HG02763 (cell line): ENCODE measurements around the gene SORBS2.

Experiments used
- ATAC-seq: cut with Tn5 transposase; IDR thresholded peaks from one replicate; pipeline ENCODE4 v1.9.1; 2021; ENCODE audit warnings: mild to moderate bottlenecking, moderate library complexity; ENCODE audit not compliant: unreplicated experiment

Gene SORBS2

DNA sequence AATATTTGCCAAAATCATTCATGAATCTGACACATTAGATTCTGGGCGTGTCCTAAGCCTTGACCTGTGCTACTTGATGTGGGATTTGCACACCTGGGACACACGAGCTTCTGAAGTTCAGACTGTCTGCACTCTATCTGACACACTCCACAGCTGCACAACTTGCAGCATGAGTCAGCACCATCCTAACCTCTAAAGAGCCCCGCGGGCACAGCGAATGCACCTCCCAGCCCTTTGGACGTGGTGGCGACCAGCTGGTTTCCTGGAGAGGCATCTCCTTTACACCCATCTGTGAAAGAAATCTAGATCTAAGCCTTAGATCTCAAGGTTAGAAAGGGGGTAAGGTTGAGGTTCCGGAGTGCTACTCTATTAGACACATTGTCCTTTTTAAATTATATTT, 69.2 kb downstream of the SORBS2 start:
- peak; percentile 49 for ATAC-seq

DNA sequence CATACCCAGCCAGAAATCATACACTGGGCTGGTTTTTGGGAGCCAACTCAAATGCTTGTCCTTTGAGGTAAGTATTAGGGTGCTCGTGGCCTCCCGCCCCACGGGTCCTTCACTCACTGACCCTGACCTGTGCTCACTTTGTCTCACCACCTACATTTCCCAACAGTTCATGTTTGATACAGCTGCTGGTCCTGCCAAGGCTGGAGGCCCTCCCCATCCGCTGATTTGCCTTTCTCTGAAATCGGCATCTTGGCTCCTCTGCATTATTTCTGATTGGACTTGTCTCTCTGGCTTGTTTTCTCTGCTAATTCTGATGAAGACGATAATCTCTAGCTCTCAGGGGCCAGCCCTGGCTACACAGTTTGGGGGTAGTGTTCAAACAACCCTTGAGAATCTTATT, 70.2 kb downstream of the SORBS2 start:
- no peak for ATAC-seq

DNA sequence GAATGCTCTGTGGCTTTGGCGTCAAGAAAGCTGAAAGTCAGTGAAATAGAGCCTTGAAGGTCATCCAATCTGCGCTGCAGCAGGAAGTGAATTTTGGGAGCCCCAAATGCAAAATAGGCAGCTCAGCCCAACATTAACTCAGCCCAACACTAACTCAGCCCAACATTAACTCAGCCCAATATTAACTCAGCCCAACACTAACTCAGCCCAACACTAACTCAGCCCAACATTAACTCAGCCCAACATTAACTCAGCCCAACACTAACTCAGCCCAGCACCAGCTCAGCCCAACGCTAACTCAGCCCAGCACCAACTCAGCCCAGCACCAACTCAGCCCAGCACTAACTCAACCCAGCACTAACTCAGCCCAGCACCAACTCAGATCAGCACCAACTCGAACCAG, 71.5 kb downstream of the SORBS2 start:
- no peak for ATAC-seq

DNA sequence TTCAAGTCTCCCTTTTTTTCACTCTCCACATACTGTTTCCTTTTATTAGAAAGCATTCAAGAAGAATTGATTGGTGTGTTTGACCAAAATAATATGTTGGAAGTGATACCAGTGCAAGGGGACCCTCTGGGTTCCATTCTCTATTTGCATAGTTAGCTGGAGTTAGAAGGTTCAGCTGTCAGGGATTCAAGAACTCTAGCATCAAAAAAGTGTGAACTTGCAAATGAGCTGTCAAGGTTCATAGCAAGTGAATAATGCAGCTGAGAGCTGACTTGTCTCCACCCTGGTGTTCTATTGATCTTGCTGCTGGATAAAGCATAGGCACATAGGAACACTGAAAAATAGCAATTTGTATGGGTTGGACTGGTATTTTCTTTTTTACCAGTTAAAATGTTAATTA, 73.2 kb downstream of the SORBS2 start:
- ATAC-seq: no peak

DNA sequence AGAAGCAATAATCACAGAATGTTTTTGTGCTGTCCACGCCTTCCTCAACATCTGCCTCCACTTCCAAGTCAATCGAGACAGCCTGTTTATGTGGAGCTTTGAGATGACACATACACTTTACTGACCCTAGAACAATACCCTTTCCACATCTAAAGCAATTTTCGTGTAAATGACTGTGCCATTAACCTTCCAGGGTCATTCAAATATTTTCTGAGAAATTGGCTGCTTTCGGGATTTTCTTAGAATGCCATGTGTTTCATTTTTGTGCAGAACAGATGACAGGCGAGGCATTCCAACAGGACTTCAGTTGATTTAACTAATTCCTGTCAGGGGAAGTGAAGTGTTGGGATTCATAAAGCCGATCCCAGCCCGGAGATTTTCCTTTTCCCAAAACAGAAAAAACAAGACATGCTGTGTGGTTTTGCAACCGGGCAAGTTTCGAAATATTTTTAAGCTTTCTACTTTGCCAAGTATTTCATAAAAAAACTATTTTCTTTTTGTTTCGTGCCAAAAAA, 73.9 kb downstream of the SORBS2 start:
- no peak for ATAC-seq

DNA sequence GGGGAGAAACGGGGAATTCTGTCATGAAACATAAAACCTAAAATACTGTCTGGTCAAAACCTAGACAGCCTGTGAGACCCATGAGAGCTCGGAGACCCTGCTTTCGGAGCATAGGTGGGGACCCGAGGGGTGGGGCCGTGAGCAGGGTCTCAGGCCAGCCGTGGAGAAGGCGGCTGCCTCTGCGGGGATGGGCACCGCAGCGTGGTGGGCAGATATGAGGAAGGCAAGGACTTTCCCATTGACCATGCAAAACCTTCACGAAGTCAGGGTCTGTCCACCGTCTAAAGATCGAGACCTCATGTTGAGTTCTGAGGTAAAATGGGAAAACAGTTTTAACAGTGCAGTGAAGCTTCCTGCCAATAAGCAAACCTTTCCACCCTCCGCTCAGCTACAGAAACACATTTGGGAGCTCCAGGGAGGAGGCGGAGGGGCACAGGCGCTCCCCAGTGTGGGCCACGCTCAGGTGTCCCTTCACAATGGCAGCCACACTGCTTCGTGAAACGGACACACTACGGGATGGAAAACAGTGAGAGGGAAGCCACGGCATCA, 74.4 kb downstream of the SORBS2 start:
- no peak for ATAC-seq

DNA sequence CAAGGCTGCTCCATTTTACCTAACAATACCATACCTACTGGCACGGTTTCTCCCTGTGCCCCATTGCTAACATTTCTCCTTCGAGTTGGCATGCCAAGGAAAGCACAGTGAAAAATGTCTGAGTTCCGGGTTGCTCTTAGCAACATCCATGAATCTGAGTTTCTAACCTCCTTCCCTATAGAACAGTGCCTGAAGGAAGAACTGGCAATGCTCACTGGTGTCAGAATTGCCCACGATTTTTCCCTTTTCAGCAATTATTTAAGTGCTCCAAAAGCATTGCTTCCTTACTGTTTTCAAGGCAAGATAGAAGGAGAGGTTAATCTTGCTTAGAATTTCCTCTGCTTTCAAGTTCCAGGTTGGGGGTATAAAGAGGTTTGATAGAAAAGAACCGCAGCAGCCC, 75.1 kb downstream of the SORBS2 start:
- ATAC-seq: no peak

DNA sequence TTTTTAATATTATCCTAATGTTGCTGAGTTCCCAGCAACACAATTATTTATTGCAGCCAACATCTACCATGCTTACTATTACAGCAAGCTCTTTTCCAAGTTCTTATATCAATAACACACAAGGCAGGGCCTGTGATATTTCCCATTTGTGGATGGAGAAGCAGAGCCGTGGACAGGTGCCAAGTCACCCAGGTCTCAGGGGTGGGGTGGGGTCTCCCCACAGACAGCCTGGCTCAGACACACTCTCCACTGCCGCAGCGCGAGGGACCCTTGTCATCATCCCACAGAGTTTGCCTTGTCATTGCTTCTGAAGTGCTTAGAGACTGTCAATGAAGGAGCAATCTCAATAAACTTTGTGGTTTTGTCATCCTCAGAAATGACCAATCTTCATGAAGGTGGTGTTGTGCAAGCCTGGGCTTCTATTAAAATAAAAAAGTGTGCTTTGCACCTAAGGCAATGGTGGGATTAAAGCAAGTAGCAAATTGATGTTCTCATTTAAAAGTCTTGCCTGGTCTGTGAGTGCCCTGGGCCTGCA, 76.1 kb downstream of the SORBS2 start:
- ATAC-seq: no peak

DNA sequence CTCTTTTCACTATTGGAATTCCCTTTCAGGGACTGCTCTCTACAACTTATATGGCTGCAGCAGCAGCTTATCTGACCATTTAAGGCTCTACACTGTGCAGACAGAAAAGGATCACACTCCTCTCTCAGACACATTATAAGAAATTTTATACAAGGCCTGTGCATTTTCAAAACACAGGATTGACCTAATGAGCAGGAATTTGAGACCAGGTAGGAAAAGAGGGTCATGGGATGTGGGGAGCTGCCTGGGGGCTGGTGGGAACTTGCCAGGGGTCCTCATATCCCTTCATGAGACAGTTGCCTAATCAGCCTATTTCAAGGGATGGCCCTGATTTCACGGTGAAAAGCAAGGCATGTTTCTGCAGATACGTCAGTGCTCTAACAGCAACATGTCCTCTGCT, 77.1 kb downstream of the SORBS2 start:
- no peak for ATAC-seq

DNA sequence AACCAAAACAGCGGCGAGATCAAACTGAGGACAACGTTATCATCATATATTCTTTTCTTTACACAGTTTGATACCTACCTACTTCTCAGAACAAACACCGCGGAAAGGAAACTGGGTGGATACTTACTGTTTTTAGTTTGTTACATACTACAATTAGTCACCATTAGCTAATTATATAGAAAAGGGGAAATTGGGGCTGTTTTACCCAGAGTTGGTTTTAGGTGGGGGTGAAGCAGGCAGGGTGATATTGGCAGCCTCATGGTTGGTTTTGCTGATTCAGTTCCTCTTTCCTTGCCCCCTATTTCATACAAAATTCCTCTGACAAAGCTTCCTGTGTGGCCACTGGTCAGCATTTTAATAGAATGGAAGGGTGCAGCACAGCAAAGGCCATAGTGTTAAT, 77.8 kb downstream of the SORBS2 start:
- peak; percentile 55 for ATAC-seq

DNA sequence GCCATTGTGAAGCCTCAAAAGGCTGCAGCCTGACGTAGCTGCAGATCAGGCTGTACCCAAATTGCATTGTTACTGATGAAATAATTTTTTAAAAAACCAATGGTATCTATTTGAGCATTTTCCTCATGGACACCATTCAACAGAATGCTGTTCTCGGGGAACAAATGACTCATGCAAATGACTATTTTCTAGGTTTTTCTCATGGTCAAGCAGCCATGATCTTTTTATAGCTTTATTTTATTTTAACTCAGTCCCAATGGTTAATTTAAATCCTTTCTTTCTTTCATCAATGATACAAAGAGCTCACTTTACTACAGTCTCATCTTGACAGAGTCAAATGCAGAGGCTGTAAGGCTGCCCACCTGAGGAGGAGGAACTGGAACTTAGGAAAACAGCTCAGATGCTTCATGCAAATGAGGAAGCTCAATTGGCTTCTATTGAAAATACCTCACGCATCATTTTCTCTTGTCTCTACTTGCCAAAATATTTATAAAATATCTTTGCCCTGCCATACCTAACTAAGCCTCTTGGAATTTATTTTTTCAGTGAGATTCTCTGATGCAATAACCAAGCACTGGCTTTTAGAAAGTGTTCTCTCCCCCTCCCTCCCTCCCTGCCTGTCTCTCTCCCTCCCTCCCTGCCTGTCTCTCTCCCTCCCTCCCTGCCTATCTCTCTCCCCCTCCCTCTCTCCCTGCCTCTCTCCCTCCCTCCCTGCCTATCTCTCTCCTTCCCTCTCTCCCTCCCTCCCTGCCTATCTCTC, 81.0 kb downstream of the SORBS2 start:
- ATAC-seq: peak; percentile 63

DNA sequence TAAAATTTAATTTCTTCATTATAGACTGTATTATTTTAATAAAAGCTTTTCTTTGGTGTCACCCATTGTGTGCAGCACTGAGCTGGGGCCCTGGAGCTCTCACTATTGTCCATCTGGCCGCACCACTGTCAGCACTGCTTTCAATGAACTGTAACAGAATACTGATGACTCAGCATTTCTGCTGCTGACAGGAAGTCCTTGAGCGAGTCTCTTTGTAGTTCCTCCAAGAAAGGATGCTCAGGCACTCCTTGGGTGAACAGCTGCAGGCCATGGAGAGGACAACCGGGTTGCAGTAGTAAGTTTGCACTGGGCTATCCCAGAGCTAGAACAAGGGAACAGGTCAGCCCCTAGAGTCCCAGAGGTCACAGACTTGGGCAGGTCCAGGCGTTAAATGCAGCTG, 81.6 kb downstream of the SORBS2 start:
- peak; percentile 31 for ATAC-seq

DNA sequence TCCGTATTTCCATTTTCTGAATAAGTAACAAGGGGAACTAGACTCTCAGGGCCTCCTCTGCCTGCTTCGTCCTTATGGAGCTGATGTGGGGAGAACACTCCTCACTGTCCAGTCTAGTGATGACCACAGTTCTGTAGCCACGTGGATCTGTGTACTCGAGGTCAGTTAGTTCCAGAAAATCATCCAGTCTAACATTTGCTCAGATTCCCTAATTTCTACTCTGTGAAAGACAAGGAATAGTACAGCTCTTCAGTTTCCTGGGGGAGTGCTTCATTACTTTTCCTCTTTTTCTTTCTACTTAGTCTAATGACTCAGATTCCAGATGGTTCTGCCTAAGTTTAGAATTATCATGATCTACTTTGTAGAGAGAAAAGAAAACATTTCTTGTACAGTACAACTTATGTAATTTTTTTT, 82.6 kb downstream of the SORBS2 start:
- ATAC-seq: no peak

DNA sequence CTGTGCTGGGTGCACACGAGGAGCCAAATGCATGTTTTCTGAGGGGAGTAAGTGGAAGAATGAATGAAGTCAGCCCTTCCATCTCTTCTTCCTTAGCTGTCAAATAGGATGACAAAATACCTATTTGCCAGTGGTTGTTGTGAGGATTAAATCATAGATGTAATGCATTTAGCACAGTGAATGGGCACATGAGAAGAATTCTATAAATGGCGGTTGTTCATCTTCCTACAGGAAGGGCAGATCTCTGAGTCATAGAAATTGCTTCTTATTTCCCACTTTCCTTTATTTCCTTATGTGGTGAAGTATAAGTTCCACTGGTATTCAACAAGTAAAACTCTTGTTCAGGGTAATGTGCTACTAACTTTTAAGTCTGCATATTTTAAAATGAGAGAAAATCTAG, 83.1 kb downstream of the SORBS2 start:
- ATAC-seq: no peak

DNA sequence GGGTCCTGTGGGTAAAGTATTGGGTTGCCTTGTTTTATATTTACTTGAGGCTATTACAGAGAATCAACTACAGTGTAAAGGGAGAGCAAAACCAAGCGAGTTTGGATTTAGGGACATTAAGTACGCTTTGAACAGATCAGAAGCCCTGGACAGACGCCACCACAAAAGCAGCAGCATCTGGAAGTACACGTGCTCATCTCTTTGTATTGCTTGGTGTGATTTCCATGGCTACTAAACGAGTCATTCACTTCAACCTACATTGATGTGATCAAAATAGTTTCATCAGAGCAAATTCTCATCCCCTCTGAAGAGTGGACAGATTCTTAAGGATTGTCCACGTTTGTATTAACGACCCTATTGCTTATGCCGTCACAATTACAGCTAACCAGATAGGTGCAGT, 85.1 kb downstream of the SORBS2 start:
- ATAC-seq: no peak

DNA sequence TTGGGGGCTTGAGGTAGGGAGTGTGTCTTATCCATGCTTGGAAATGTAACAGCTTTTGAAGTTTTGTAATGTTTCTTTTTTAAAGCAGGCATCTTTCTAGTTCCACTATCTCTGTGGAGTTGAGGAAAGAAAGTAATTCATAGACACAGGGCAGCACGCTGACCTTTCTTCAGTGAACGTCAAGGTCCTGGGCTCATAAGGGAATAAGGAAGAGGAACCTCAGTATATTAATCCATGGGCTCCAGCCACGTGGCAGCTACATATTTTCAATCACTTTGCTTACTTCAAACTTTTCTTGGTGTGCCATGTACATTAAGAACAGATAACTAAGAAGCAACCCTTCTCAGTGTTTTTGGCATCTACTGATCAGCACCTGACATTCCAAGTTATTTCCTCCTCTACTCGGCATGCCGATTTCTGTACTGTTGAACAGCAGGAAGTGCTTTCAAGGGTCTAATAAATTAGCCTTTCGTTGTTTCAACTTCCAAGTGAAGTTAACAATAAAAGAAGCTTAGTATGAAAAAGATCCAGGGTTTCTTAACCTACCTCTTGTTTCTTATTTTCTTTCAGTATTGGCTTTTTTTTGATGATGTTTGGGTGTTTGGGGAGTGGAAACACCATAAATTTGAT, 88.2 kb downstream of the SORBS2 start:
- ATAC-seq: no peak

DNA sequence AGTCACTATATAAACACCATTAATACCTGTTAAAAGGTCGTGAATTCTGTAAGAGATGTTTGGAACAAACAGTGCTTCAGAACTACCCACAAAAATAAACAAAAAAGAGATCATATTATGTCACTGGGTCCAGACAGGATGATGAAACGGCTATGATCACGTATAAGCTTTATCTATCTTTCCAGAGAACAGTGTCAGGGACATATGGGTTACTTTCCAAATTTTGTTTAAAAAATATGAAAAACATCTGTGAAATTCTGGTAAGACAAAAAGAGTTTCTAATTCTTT, 90.0 kb downstream of the SORBS2 start:
- ATAC-seq: no peak

DNA sequence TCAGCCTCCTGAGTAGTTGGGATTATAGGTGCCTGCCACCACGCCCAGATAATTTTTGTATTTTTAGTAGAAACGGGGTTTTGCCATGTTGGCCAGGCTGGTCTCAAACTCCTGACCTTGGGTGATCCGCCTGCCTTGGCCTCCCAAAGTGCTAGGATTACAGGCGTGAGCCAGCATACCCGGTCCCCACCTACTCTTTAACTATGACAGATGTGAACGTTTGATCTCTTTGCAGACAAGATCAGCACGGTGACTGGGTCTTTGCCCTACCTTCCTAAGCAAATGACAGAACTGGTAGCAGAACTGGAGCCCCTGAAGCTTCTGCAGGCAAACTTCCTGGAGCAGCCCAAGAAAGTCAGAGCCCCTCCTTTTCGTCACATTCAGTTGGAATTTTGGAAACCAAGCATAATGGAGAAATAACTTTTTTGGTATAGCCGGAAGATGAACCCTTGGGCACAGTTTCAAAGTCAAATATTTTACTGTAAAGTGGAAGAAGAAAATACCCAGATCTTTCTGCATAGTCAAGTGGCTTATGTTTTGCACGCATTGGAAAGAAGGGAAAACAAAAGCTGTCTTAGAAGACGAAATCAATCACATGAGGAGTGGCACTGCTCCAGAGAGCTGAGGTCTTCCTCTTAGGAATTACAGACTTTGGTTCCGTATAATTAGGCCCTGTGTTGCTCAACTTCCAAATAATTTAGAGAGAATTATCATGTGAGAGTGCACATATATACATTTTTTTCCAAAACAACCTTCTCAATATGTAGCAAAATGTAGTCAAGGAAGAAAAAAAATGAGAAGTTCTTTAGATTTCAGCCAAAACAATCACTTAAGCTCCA, 90.6 kb downstream of the SORBS2 start:
- no peak for ATAC-seq

DNA sequence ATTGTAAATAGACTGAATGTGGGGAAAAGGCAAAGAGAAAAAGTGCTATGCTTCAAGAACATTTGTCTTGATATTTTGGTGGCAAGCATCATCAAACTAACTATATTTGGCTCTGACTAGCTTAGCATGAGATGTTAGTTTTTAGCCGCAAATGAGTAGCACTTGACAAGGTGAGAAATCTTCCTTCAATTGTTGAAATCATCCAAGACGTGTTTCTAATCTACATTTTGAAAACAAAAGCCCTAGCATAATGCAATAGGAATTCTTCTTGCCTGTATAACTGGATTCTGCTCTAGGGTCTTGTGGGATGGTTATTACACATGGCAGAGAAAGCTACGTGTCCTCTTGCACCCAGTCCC, 92.5 kb downstream of the SORBS2 start:
- ATAC-seq: no peak

DNA sequence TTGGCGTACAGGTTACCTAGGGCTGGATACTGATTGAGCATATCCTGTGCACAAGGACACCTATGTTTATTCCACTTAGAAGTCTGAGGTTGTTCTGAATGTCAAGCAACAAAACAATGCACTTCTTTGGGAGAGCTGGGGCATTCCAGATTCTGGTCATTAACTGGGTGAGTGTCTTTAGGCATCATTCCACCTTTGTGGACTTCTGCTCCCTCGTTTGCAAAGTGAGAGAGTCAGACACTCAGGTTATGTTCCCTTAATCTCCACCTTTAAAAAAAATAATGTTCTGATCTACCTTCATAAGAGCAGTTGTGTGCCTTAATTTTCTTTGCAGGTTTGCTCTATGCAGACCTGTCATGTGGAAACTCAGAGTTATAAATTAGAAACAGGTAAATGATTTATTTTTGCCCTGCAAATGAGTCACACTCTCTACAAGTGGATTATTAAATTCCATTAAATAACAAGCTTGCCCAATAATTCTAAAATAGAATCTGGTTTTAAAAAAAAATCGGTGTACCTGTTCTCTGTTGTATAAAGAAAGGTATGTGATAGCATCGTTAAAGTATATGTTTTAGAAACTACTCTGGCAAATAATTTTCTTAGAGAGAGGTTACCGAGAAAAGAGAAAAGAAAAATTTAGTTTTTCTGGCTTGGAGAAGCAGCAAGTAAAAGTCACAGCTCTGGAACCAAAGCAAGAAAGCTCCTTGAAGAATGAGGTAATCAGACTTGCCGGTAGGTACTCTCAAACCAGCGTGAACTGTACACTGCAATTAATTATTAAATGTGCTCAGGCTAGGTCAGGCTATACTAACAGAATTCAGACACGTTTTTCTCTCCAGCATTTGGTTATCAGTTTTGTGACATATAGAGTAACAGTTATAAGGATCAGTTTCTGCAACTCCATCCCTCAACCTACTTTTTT, 93.2 kb downstream of the SORBS2 start:
- ATAC-seq: peak; percentile 51
